ENCODE data around the gene PRRC2A.

DNA sequence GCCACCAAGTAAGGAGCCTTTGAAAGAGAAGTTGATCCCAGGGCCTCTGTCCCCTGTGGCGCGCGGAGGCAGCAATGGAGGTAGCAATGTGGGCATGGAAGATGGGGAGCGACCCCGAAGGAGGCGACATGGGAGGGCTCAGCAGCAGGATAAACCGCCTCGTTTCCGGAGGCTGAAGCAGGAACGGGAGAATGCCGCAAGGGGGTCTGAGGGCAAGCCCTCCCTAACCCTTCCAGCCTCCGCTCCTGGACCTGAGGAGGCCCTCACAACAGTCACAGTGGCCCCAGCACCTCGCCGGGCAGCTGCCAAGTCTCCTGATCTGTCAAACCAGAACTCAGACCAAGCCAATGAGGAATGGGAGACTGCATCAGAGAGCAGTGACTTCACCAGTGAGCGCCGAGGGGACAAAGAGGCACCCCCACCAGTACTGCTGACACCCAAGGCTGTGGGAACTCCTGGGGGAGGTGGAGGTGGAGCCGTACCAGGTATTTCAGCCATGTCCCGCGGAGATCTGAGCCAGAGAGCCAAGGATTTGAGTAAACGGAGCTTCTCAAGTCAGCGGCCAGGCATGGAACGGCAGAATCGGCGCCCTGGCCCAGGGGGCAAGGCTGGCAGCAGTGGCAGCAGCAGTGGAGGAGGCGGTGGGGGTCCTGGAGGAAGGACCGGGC lies 11.9 kb downstream of the PRRC2A start:
- no peak for TF ChIP-seq POLR2A (IDR thresholded peaks at IDR 0.05; ENCODE audit: low read length)
- TF ChIP-seq CBX2 (IDR thresholded peaks at IDR 0.05; ENCODE audit: borderline replicate concordance, low read depth): no peak
